ENCODE measurements around the gene ZNF277.

Gene ZNF277

DNA sequence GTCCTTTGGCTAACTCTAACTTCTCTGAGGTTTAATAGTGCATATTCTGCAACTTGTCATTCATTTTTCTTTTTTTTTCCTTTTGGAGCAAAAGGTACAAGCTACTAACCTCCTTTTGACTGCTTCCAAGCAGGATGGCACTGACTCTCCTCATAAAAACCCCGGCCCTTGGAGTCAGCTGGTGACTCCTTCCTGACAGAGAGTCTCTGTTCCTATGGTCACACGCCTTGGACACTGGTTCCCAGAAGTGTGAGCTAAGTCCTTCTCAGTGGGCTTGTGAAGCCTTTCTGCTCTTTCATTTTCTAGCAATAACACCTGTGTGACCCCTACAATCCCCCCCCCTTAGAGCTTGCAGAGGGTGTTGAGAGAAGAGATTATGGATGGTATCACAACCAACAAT is 22.0 kb upstream of the ZNF277 start:
- DNase-seq (ENCODE audit: low read depth): no peak

DNA sequence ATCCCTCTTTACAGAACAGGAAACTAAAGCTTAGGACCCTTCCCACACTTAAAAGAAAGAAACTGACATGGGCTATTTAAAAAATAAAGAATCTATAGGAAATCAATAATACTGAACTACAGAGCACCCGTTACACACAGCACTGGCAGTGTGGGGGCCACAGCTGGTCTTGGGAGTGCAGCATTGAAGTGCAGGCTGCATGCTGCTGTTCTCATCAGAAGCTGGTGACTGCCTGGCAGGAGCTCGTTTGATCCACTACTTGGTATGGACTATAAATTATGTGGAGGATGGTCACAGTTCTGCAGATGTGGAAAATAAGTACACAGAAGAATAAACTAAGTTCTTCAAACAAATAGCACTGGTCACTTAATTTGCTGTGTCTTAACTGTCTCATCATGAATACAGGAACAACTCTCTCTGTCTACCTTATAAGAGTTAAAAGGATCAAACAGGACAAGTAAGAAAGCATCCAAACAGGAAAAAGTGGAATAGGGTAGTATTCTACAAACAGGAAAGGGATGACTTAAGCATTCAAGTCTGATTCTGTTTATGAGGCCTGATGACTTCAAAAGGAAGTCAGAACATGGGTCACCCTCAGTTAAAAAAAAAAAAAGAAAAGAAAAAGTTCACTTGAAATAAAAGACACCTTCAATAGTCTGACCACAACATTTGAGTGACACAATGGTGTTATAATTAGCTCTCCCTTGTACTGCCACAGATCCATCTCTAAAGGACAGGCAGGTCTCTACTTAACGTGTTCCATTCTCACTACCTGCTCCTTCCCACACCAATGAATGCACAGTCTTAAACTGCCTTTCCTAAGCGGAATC is 21.3 kb upstream of the ZNF277 start:
- DNase-seq (ENCODE audit: low read depth): no peak

GRCh38 chr7:112186300-112186699 is 20.2 kb upstream of the ZNF277 start:
- DNase-seq (ENCODE audit: low read depth): no peak

DNA sequence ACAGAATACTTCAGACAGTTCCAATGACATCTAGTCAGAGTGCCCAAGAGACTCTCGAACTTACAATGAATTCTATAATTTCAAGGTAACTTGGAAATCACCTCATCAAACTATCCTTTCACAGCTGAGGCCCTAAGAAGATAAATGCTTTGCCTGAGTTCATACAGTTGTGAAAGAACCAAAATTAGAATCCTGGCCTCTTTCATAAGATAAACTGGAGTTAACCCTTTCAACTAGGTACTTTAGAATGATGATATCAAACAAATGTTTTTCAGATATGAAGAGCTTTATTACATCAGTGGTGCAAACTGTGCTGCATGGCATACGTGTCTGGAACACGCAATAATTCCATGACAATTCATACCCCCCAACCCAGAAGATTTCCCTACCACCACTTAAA is 18.2 kb upstream of the ZNF277 start:
- no peak for DNase-seq (ENCODE audit: low read depth)

- DNase-seq (ENCODE audit: low read depth): no peak
Measured at GRCh38 chr7:112189691-112190090, 16.8 kb upstream of the ZNF277 start.

DNA sequence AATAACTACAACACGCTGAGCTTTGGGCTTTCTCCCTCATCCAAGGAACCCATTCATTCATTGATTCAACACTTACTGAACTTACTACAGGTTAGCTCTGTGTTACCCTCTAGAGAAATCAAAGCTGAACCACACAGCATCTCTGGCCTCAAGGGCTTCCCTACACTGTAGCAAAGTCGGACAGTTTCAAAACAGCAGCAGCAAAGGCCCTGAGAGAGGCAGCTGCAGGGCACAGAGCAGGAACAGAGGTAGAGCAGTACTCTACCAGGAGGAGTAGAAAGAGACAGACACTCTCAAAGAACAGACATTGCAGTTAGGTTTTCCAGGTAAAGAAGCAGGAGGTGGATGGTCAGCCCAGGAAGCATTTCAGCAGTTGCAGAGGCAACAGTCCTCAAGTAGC is 16.4 kb upstream of the ZNF277 start:
- DNase-seq (ENCODE audit: low read depth): no peak

DNA sequence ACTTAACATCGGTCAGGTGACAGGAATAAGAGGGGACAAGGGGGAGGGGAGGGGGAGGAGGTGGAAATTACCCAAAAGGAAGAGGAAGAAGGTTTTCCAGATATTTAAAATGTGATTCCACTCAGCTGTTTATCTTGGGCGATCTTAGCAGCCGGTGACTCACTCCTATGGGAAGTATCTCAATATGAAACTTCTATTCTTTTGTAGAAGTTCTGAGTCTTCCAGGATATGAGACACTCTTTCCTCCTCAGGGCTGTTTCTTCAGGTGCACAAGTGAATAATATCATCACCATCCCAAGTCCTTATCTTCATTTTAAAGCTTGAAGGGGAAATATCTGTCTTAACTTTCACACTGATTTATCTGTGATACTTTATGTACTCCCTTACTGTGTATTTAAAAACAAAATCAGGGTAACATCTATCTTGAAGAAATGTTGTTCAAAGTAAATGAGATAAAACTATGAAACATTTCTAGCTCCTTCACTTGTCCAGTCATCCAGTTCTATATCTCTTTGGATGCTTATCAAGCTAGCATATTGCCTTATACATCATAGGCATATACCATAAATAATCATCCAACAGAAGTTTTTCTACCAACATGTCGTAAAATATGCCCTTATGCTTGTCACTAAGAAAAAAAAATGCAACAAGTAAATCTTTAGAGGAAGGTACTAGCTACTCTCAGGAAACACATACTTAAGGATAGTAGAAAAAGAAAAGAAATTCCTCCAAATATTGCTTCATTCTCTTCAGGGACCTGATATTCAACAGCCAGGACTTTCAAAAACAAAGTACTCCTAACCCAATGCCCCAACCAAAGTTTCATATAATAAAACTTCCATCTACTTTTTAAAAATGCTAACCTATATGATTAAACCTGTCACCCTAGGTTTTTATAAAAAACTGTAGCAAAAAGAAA is 14.0 kb upstream of the ZNF277 start:
- DNase-seq (ENCODE audit: low read depth): no peak

DNA sequence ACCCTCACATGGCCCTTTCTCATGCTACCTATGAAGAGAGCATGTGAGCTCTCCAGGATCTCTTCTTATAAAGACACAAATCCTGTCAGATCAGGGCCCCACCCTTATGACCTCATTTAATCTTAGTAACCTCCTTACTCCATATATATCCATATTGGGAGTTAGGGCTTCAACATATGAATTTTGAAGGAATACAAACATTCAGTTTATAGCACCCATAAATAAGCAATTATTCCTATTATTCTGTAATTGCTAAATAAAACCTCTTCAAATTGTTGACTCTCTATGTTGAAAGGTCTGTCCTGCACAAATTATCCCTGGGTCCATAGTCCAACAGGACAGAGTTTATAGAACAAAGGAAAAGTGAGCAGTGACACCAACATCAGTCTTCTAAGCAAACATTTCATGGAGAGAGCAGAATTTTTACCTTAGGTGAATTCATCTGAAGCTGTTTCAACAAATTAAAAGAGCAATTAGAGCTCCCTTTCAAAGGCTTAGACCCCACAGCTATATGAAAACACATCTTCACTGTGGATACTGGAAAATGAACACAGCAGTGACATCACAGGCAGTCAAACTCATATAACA is 12.5 kb upstream of the ZNF277 start:
- no peak for DNase-seq (ENCODE audit: low read depth)

DNA sequence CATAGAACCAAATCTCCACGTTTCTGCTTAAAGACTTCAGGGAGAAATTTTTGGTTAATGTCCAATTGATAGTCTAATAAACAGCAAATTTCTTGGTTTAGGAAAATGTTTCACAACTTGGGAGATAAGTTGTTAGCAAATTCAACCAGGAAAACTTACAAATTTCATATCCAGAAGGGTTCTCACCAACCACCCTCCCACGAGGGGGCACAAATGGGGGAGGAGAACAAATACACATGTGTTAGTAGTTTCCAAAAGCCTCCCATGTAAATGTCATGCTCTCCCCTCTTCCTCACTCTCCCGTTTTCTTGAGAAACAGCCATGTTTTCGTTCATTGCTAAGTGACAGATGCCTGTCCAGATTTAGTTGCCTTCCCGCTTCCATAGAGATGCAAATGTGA is 10.8 kb upstream of the ZNF277 start:
- no peak for DNase-seq (ENCODE audit: low read depth)

DNA sequence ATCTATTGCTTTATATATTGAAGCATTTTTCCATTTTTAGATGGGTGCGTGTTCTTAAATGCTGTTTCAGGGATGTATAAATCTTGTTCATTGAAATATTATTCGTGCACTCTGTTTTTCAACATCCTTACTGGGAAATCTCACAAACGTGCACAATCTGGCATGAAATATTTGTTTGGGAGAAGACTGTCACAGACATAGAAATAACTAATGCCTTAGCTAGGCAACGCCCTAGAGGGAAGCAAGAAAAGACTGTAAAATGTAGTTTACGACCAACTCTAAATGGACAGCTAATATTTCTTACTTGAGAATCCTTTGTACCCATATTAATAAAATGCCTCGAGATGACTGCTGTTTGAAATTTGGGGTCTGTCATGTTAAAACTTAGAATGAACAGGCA is 9.2 kb upstream of the ZNF277 start:
- no peak for DNase-seq (ENCODE audit: low read depth)

GRCh38 chr7:112199035-112199655 is 7.3 kb upstream of the ZNF277 start:
- DNase-seq (ENCODE audit: low read depth): no peak

DNA sequence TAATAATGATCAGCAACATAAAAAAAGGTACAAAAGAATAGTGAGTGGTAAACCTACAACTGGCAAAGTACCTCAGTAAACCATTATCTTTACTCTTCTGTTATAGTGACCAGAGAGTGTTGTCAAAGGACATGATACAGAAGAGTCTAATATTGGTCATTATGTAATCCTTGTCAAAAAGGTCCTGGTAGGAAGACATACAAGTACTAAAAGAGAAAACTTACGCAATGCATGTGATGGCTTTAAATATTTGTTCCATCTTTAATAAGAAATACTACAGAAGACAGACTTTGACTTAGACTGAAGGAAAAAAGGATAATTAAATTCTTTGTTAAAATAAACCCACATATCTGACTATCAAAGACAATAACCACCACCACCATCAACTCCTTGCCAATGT is 6.8 kb upstream of the ZNF277 start:
- no peak for DNase-seq (ENCODE audit: low read depth)

- DNase-seq (ENCODE audit: low read depth): no peak
Measured at GRCh38 chr7:112201411-112201810, 5.1 kb upstream of the ZNF277 start.

DNA sequence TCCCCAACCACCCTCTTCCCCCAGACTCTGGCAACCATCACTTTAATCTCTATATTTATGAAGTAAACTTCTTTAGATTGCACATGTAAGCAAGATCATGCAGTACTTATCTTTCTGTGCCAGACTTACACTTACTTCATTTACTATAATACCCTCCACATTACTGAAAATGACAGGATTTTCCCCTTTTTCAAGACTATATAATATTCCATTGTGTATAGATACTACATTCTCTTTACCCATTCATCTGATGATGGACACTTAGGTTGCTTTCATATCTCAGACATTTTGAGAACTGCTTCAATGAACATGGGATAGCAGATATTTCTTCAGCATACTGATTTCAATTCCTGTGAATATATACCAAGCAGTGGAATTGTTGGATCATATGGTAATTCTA is 4.7 kb upstream of the ZNF277 start:
- DNase-seq (ENCODE audit: low read depth): no peak

DNA sequence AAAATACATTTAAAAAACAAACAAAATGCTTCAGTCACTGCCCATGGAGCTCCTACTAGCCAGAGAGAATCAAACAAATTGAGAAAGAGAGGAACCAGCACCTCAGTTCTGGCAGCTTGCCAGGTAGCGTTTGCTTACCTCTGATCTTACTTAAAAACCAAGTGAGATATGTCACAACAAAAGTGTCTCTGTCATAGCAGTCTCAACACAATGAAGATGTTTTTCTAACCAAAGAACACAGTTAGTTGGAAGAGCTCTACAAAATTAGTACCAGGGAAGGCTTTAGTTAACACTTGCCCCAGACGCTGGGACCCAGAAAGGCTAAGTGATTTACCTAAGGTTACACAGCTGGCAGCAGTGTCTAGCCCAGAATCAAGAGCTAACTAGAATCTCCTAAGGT is 3.7 kb upstream of the ZNF277 start:
- no peak for DNase-seq (ENCODE audit: low read depth)

GRCh38 chr7:112203365-112203739 is 3.1 kb upstream of the ZNF277 start:
- DNase-seq (ENCODE audit: low read depth): no peak

DNA sequence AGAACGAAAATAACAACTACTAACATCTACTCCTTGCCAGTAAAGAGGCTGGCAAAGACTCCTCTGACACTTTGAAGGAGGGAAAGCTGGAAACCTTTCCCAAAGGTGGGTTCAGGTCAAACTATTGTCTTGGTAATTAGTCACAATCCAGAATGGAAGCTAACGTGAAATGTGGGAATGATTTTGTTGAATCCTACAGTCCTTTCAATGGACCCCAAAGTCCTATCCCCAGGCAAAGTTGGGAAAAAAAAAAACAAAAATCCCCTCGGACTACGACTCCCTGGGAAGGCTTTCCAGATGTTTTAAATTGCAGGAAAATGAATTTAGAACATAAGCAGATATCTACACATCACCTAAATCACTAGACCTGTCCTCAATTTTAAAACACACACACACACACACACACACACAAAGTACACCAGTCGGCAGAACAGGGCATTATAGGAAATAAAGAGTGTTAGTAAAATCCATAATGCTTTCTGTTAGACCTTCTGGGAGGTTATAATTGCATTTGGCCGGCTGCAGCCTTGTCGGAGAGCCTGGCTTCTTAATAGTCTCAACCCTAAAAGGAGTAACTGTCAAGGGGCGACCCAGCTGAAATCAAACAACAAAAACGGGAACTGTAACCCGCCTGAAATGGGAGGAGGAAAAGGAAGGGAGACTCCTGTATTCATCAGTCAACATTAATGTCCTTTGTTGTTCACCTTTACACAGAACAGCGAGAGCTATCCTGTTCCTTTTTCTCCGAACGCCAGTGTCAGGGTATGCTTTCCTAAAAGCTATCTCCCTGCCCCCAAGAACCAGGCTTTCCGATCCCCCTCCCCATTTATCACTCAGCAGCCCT is 1.8 kb upstream of the ZNF277 start:
- DNase-seq (ENCODE audit: low read depth): no peak

DNA sequence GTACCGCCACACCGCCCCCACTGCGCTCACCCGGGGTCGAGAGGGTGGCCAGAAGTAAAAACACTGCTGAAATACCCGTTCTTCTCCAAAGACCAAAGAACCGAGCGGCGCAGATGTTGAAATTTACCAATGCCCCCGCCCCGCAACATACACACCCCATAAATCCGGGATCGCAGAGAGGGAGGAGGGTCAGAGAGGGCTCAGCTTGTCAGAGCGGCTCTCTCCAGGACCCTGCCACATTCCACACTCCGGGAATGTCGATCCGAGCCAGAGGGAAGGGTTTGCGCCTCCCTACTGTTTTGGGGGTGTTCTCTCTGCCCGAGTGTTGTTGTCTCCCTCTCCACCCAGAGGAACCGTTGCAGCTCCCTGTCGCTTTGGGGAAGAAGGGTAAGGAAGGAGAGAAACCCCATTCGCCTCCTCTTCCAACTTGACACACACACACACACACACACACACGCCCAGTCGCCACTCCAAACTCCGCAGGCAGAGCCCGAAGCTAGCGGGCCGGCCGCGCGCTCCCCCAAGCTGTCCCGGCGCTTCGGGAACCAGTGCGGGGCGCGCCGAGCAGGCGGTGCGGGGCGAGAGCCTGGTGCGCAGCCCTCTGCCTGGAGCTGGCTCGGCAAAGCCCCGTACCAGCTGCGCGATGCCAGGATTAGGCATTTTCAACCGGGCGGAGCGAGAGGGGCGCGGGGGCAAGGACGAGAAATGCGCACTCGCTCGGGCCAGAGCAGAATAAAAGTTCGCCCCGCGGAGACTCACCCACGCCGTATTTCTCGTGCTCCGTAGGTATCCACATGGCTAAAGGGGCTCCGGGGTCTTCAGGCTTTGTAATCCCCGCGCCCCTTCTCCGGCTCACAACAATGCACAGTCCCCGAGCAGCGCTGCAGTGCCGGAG is 905 bp upstream of the ZNF277 start:
- DNase-seq (ENCODE audit: low read depth): no peak

DNA sequence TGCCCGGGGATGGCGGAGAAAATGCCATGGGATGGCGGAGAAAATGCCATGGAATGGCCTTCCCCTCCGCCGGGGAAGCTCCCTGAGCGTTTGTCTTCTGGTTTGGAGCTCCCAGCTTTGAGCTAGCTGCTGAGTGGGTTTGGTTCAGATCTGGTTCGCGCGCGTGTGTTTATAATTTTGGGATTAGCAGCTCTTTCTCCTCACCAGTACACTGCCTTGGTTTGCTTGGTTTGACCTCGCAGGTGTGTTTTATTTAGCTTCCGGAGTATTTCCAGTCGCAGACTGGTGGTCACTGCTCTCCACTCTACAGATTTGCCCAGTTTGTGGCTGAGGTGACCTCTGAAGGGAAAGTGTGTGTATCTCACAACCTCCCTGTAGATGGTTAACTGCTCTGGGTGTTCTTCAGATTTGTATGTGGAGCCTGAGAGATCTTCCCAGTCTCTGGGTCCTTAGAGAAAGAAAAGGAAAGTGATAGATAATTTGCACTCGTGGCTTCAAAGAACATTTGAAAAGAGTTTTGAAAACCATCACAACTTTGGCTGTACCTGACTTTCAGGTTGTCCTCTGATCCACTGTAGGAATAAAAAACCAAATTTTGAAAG is 597 bp downstream of the ZNF277 start:
- no peak for DNase-seq (ENCODE audit: low read depth)

GRCh38 chr7:112207765-112208164 is 1.3 kb downstream of the ZNF277 start:
- no peak for DNase-seq (ENCODE audit: low read depth)

All from activated T-helper 1 cell treated with Interleukin-2 at 50 U/mL for 16 hours (primary cell).